Measurements from ENCODE around the gene ZFAND6.
"Not testable (repeated sequence)": the region's sequence is repeated elsewhere in the genome, so short reads cannot be mapped to it uniquely, and the experiment has no call there.

ZFAND6 gene

GRCh38 chr15:80136854-80137253 lies 77.4 kb downstream of the ZFAND6 start:
- no peak overlapping the region for H3K4me3 Mint-ChIP-seq
- ATAC-seq, result no peak
- H3K4me1 Mint-ChIP-seq, result no peaks in the 10 kb centered on the region
- H3K9me3 Mint-ChIP-seq, result no peaks in the 10 kb centered on the region
- no peaks in the 10 kb centered on the region for H3K27me3 Mint-ChIP-seq
- H3K36me3 Mint-ChIP-seq, result peaks cover 62% of the 10 kb centered on the region
- no peak overlapping the region for H3K27ac Mint-ChIP-seq

- no peak for ATAC-seq
- Mint-ChIP-seq H3K27me3 (no peaks in the 10 kb centered on the region), H3K4me1 (no peaks in the 10 kb centered on the region), H3K9me3 (no peaks in the 10 kb centered on the region), H3K36me3 (peaks cover 45% of the 10 kb centered on the region), H3K4me3 (no peak overlapping the region), H3K27ac (no peak overlapping the region)
These were observed 79.5 kb downstream of the ZFAND6 start for GRCh38 chr15:80138961-80139360.

GRCh38 chr15:80140909-80141308 lies 81.4 kb downstream of the ZFAND6 start:
- peaks cover 4% of the 10 kb centered on the region for H3K9me3 Mint-ChIP-seq
- H3K4me1 Mint-ChIP-seq, result no peaks in the 10 kb centered on the region
- H3K27me3 Mint-ChIP-seq, result no peaks in the 10 kb centered on the region
- no peak overlapping the region for H3K4me3 Mint-ChIP-seq
- no peak overlapping the region for H3K27ac Mint-ChIP-seq
- no peak for ATAC-seq
- peaks cover 28% of the 10 kb centered on the region for H3K36me3 Mint-ChIP-seq

- ATAC-seq, result no peak
- peaks cover 26% of the 10 kb centered on the region for H3K36me3 Mint-ChIP-seq
- H3K9me3 Mint-ChIP-seq, result peaks cover 7% of the 10 kb centered on the region
- H3K4me1 Mint-ChIP-seq, result no peaks in the 10 kb centered on the region
- H3K4me3 Mint-ChIP-seq, result no peak overlapping the region
- H3K27me3 Mint-ChIP-seq, result no peaks in the 10 kb centered on the region
- H3K27ac Mint-ChIP-seq, result no peak overlapping the region
These were observed 82.6 kb downstream of the ZFAND6 start for GRCh38 chr15:80141916-80142598.

- H3K27me3 Mint-ChIP-seq, result no peaks in the 10 kb centered on the region
- no peaks in the 10 kb centered on the region for H3K4me1 Mint-ChIP-seq
- H3K4me3 Mint-ChIP-seq, result no peak overlapping the region
- H3K27ac Mint-ChIP-seq, result no peak overlapping the region
- ATAC-seq, result no peak
- peaks cover 7% of the 10 kb centered on the region for H3K9me3 Mint-ChIP-seq
- H3K36me3 Mint-ChIP-seq, result peaks cover 20% of the 10 kb centered on the region
These were observed 83.2 kb downstream of the ZFAND6 start for GRCh38 chr15:80142646-80143045.

GRCh38 chr15:80151148-80151547 lies 91.7 kb downstream of the ZFAND6 start:
- peaks cover 26% of the 10 kb centered on the region for H3K4me1 Mint-ChIP-seq
- H3K36me3 Mint-ChIP-seq, result no peaks in the 10 kb centered on the region
- ATAC-seq, result no peak
- no peak overlapping the region for H3K4me3 Mint-ChIP-seq
- H3K27ac Mint-ChIP-seq, result no peak overlapping the region
- no peaks in the 10 kb centered on the region for H3K27me3 Mint-ChIP-seq
- peaks cover 3% of the 10 kb centered on the region for H3K9me3 Mint-ChIP-seq

- no peaks in the 10 kb centered on the region for H3K27me3 Mint-ChIP-seq
- ATAC-seq, result no peak
- no peaks in the 10 kb centered on the region for H3K36me3 Mint-ChIP-seq
- H3K4me1 Mint-ChIP-seq, result peaks cover 26% of the 10 kb centered on the region
- H3K4me3 Mint-ChIP-seq, result peak overlapping the region; percentile 89
- no peak overlapping the region for H3K27ac Mint-ChIP-seq
- no peaks in the 10 kb centered on the region for H3K9me3 Mint-ChIP-seq
These were observed 92.1 kb downstream of the ZFAND6 start for GRCh38 chr15:80151576-80151975.

GRCh38 chr15:80152180-80152895 lies 92.9 kb downstream of the ZFAND6 start:
- H3K4me1 Mint-ChIP-seq, result peaks cover 26% of the 10 kb centered on the region
- H3K4me3 Mint-ChIP-seq, result peak overlapping the region; percentile 89
- no peaks in the 10 kb centered on the region for H3K36me3 Mint-ChIP-seq
- peak overlapping the region; percentile 89 for H3K27ac Mint-ChIP-seq
- no peaks in the 10 kb centered on the region for H3K27me3 Mint-ChIP-seq
- H3K9me3 Mint-ChIP-seq, result no peaks in the 10 kb centered on the region
- ATAC-seq, result peak; percentile 89

GRCh38 chr15:80152896-80153876 lies 93.7 kb downstream of the ZFAND6 start, which contains the start of gene FAH:
Gene FAH, plus strand, starts transcription at chr15:80152999. Its CDS starts 56 bp downstream, at chr15:80153055.
- ATAC-seq, result peak; percentile 86
- Mint-ChIP-seq H3K36me3 (no peaks in the 10 kb centered on the region), H3K4me1 (peaks cover 26% of the 10 kb centered on the region), H3K4me3 (peak within 1 kb of the TSS; percentile 89), H3K27ac (peak within 1 kb of the TSS; percentile 89), H3K9me3 (no peaks in the 10 kb centered on the region), H3K27me3 (no peaks in the 10 kb centered on the region)

- Mint-ChIP-seq H3K4me1 (peaks cover 26% of the 10 kb centered on the region), H3K4me3 (peak overlapping the region; percentile 89), H3K36me3 (no peaks in the 10 kb centered on the region), H3K27me3 (no peaks in the 10 kb centered on the region), H3K9me3 (no peaks in the 10 kb centered on the region), H3K27ac (peak overlapping the region; percentile 89)
- ATAC-seq, result no peak
These were observed 94.4 kb downstream of the ZFAND6 start for GRCh38 chr15:80153900-80154299.

- Mint-ChIP-seq H3K36me3 (peaks cover 2% of the 10 kb centered on the region), H3K4me1 (peaks cover 30% of the 10 kb centered on the region), H3K27me3 (no peaks in the 10 kb centered on the region), H3K4me3 (no peak overlapping the region), H3K9me3 (no peaks in the 10 kb centered on the region), H3K27ac (no peak overlapping the region)
- no peak for ATAC-seq
These were observed 94.9 kb downstream of the ZFAND6 start for GRCh38 chr15:80154336-80154735.

GRCh38 chr15:80155001-80155377 lies 95.5 kb downstream of the ZFAND6 start:
- ATAC-seq, result no peak
- H3K36me3 Mint-ChIP-seq, result peaks cover 9% of the 10 kb centered on the region
- H3K27me3 Mint-ChIP-seq, result no peaks in the 10 kb centered on the region
- no peak overlapping the region for H3K4me3 Mint-ChIP-seq
- peaks cover 37% of the 10 kb centered on the region for H3K4me1 Mint-ChIP-seq
- H3K9me3 Mint-ChIP-seq, result no peaks in the 10 kb centered on the region
- no peak overlapping the region for H3K27ac Mint-ChIP-seq

GRCh38 chr15:80155378-80156175 lies 96.1 kb downstream of the ZFAND6 start:
- H3K4me1 Mint-ChIP-seq, result peaks cover 42% of the 10 kb centered on the region
- not testable (repeated sequence) for ATAC-seq, H3K27me3 Mint-ChIP-seq, H3K4me3 Mint-ChIP-seq, H3K27ac Mint-ChIP-seq, H3K9me3 Mint-ChIP-seq
- peaks cover 13% of the 10 kb centered on the region for H3K36me3 Mint-ChIP-seq

GRCh38 chr15:80156176-80156720 lies 96.8 kb downstream of the ZFAND6 start:
- Mint-ChIP-seq H3K4me3 (no peak overlapping the region), H3K27me3 (no peaks in the 10 kb centered on the region), H3K27ac (no peak overlapping the region), H3K9me3 (no peaks in the 10 kb centered on the region), H3K36me3 (peaks cover 20% of the 10 kb centered on the region), H3K4me1 (peaks cover 49% of the 10 kb centered on the region)
- ATAC-seq, result no peak
